HG03039 (cell line): Measurements from ENCODE around the gene PGLYRP2.
A peak's percentile ranks its signal among the peaks of the same experiment; 100 is the strongest.
"Not testable (repeated sequence)": the region's sequence is repeated elsewhere in the genome, so short reads cannot be mapped to it uniquely, and the experiment has no call there.

Experiments used
- ATAC-seq: cut with Tn5 transposase; IDR thresholded peaks from one replicate; pipeline ENCODE4 v1.9.1; 2021; ENCODE audit warnings: mild to moderate bottlenecking, moderate library complexity; ENCODE audit not compliant: unreplicated experiment

Gene PGLYRP2

DNA sequence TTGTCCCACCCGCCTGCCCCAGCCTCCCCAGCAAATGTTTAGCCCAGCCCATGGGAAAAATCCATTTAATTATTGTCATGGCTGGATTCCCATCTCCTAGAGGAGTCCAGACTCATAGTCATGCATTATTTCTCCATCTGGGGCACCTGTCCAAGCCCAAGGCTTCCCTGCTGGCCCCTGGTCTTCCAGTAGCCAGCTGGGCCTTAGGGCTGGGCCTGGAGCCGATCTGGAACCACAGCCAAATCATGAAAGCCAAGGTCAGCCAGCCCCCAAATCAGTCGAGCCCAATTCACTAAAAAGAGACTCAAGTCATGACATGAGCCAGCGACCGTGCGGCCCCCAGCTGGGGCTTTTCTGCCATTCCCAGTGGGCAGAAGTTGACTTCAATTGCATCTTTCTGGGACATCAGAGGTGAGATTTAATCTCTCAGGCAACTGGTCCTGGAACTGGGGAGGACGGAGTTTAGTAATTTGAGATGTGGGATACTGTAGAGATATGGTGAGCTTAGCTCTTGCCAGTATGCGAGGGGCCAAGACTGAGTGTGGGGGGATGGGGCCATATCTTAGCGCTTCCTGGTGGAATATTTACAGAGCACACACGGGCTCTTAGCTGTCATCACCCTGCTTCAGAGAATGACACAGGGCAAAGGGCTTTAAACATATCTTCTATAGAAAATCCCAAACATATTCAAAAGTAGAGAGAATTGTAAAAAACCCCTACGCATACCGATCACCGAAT lies 9.4 kb upstream of the PGLYRP2 start:
- ATAC-seq = no peak

DNA sequence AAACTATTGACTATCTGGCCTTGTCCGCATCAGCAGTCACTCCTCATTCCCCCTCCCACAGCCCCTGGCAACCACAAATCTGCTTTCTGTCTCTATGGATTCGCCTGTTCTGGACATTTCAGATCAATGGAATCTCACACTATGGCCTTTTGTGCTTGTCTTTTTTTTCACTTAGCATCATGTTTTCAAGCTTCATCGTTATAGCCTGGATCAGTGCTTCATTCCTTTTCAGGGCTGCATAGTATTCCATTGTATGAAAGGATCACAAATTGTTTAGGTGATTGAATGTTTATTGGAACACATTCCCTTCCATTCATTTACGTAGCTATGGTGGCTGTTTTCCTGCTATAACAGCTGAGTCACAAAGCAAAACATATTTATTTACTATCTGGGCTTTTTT lies 7.7 kb upstream of the PGLYRP2 start:
- ATAC-seq = no peak

DNA sequence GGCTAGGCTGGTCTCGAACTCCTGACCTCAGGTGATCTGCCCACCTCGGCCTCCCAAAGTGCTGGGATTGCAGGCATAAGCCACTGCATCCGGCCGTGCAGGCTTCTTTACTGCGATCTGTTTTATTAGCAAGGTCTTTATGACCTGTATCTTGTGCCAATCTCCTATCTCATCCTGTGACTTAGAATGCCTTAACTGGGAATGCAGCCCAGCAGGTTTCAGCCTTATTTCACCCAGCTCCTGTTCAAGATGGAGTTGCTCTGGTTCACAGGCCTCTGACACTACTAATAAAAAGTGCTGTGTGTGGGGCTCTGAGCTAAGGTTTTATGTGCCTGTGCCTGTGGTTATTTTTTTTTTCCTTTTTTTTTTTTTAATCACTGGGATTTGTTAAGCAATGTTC lies 6.5 kb upstream of the PGLYRP2 start:
- ATAC-seq = not testable (repeated sequence)

DNA sequence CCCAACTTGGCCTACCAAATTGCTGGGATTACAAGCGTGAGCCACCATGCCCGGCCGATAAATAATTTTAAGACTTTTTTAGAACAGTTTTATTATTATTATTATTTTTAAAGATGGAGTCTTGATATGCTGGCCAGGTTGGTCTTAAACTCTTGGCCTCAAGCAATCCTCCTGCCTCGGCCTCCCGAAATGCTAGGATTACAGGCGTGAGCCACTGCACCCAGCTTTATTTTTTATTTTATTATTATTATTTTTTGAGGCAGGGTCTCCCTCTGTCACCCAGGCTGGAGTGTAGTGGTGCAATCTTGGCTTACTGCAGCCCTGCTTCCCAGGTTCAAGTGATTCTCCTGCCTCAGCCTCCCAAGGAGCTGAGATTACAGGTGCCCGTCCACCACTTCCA lies 1.7 kb upstream of the PGLYRP2 start:
- ATAC-seq = not testable (repeated sequence)

DNA sequence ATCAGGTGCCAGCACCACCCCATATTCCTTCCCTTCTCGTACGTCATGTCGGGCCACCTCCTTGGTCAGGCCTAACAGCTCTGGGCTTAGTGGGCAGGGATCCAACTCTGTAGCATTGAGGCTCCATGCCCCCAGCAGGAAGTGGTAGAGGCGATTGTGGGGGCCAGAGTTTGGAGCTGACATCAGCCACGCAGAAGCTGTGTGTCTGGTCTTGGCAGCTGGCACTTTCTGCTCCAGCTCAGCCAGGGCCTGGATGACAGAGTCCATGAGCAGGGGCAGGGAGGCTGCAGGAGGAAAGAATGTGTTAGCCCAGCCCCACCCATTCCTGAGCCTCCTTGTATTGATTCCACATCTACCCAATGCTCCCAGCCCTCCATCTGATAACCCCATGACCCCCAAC lies 3.0 kb downstream of the PGLYRP2 start:
- ATAC-seq = no peak

DNA sequence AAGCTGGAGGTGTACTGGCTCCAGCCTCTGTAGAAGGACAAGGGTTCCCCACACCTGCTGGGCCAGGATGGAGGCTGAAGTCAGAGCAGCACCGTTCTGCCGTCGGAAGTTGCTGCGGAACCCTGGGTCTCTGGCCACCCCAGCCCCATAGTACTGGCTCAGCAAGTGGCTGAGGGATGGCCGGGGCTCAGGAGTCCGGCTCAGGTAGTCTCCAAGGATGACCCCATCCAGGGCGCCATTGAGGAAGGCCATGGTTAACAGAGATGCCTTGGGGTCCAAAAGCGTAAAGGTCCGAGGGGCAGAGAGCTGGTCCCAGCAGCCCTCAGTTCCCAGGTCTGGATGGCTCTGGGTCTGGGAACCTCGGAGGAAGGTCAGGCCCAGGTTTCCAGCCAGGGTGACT lies 3.7 kb downstream of the PGLYRP2 start:
- ATAC-seq = no peak

DNA sequence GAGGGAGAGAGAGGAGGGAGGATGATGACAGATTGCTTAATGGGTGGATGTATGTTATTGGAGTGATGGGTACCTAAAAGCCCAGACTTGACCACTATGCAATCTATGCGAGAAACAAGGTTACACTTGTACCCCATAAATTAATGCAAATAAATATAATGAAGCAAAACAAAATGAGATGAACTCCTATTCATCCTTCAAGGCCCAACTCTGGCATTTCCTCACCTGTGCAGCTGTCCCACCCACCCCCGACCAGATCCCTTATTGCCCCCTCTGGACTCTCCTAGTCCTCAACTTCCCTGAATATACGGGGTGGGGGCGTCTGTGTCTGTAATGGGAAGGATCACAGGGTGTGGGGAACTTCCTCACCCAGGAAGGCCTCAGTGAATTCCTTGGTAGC lies 4.1 kb downstream of the PGLYRP2 start:
- ATAC-seq = no peak

DNA sequence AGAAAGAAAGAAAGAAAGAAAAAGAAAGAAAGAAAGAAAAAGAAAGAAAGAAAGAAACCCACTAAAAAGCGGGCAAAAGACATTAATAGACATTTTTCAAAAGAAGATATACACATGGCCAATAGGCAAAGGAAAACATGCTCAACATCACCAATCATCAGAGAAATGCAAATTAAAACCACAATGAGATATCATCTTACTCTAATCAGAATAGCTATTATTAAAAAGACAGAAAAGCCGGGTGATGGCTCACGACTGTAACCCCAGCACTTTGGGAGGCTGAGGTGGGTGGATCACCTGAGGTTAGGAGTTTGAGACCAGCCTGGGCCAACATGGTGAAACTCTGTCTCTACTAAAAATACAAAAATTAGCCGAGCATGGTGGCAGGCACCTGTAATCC lies 5.5 kb downstream of the PGLYRP2 start:
- not testable (repeated sequence) for ATAC-seq

DNA sequence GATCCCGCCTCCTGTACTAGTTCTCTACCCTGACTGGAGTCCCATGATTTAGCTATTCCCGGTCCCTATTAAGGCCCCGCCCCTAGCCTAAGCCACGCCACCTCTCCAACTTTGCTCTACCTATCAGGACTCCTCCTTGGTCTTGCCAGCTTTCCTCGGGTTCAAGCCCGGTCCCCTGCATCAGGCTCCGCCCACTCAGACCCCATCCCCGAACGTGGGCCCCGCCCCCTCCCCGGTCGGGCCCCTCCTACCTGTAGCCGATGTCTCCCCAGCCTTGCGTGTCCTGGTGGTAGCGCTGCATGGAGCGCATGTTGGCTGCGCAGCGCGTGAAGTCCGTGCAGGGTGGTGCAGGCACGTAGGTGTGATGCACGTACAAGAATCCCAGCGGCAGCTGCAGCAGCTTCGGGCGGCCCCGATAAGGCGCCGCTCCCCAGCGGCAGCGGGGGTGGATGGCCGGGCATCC lies 7.6 kb downstream of the PGLYRP2 start:
- no peak for ATAC-seq

DNA sequence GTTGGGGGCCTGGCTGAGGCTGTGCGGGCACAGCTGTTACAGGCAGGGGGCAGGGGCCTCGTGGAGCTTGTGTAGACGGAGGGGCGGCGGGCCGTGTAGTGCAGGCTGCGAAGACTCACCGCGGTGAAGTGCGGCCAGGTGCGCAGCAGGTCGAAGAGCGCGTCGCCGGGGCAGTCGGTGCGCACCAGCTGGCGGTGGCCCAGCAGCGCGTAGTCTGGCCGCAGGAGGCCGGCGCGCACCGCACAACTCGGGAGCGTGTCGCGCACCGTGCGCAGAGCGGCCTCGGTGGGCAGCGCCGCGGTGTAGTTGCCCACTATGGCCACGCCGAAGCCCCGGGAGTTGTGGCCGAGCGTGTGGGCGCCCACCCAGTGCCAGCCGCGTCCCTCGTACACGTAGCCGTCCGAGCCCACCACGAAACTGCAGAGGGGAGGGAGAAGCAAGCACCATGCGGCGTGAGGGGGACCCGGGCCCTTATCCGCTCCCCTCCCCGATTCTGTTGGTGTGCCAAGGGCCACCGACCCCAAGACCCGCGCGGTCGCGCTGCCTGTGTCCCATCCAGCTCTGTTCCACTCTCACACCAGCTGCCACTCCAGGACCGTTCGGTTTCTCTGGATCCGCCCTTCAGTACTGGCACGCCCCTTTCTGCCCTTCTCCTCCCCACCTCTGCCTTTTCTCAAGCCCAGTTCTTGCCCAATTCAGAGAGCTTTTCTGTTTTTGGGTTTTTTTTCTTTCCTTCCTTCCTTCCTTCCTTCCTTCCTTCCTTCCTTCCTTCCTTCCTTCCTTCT lies 9.6 kb downstream of the PGLYRP2 start:
- ATAC-seq = no peak

DNA sequence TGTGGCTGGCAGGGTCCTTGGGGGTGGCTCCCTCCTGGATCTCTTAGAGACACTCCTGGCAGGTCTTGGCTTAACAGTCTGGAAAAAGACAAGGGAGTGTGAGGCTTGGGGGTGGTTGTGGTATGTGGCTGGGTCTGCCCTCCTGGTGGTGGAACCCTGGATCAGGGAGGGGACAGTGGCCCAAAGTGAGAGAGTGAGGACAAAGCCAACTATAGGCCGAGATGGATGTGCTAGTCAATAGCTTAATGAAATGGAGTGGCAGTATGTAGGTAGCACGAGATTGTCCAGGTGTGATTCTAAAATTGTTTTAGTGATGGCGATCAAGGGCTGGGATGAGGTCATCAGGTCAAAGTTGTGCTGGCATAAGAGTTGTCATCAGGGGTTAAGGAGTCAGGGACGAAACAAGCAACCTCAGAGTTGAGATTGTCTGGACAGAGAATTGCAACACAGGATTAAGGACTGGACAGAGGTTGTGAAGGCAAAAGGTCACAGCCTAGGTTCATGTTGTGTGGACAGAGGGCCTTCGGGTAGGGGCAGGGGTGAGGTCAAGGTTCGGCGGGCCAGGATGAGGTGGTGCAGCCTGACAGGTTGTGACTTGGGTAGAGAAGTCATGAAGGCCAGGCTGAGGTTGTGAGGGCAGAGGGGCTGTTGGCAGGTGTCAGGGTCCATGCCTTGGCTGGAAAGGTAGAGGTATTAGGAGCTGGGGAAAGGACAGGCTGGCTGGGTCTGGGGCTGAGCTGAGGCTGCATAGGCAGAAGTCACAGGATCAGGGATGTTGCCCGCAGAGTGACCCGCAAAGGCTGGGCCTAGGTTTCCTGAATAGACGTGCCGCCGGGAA lies 10.4 kb downstream of the PGLYRP2 start:
- no peak for ATAC-seq

DNA sequence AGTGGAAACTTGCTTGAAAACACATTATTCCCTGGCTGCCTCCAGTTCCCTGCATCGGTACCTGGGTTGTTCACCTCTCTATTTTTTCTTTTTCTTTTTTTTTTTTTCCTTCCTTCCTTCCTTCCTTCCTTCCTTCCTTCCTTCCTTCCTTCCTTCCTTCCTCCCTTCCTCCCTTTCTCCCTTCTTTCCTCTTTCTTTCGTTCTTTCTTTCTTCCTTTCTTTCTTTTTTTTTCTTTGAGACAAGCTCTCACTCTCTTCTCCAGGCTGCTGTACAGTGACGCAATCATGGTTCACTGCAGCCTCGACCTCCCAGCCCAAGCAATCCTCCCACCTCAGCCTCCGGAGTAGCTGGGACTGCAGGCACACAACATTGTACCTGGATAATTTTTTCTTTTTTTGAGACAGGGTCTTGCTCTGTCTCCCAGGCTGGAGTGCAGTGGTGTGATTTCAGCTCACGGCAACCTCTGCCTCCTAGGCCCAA lies 11.5 kb downstream of the PGLYRP2 start:
- no peak for ATAC-seq

DNA sequence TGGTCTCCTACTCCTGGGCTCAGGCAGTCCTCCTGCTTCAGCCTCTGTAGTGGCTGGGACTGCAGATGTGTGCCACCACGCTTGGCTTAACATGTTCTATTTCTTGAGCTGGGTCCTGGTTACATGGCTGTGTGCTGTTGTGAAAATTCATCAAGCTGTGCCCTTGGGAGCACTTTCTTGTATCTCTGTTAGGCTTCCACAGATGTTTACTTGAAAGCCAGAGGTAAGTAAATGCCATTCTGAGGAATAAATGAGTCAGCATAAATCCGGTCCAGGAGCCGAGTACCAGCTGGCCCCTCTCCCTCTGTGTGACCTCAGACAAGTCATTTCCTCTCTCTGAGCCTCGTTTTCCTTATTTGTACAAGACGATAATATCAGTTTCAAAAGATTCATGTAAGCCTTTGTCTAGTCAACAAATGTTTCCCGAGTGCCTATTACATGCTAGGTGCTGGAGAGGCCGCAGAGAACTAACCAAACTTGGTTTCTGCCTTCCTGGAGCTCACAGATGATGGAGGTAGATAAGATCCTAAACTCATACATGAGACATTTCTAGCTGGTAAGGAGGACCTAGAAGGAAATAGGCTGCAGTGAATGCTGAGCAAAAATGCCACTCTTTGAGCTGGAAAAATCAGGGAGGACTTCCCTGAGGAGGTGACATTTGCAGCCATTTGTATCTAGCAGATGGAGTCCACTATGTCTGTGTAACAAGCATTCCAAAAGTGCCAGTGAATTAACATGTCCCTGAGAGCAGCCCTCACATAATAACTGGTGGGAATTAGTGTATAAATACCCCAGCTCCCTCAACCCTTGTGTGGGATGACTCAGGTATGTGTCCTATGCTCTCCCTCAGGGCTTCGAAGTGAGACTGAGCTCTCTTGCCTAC lies 12.2 kb downstream of the PGLYRP2 start:
- no peak for ATAC-seq

DNA sequence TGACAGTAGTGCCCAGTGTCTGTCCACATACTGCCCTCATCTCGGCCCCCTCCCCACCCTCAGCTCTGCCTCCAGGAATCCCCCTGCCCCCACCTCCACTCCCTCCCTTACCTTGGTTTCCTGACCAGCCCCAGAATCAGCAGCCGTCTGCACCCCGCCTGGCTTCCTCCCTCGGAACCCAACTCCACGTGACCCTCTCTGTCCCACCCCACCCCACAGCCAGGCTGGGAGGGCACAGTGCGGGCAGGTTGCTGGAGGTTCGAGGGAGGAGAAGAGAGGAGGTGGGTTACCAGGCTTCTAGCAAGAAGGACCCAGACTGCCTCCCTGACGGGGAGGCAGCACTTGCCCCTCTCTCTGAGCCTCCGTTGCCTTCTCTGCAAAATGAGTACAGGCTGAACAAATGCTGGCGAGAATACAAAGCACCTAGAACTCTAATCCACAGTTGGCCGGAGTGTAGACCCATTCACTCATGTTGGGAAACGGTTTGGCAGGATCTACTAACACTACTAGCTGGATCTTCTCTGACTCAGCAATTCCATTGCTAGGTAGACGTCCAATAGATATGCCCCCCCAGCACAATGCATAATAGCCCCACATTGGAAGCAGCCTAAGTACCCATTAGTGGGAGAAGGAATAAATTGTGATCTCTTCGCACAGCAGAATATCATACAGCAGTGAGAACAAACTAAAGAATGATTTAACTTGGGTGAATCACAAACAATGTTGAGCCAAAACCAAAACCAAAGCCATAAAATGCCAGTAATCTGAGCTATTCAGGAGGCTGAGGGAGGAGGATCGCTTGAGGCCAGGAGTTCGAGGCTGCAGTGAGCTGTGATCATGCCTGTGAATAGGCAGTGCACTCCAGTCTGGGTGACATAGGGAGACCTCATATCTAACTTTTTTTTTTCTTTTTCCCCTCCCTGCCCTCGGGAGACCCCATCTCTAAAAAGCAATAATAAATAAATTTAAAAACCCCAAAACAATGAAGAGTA lies 14.6 kb downstream of the PGLYRP2 start, which contains the start of gene RASAL3:
RASAL3 (minus strand) TSS at position 151 of the 992 bp plus-strand sequence. CDS start 186 bp downstream, outside the sequence.
- peak; percentile 37 for ATAC-seq

DNA sequence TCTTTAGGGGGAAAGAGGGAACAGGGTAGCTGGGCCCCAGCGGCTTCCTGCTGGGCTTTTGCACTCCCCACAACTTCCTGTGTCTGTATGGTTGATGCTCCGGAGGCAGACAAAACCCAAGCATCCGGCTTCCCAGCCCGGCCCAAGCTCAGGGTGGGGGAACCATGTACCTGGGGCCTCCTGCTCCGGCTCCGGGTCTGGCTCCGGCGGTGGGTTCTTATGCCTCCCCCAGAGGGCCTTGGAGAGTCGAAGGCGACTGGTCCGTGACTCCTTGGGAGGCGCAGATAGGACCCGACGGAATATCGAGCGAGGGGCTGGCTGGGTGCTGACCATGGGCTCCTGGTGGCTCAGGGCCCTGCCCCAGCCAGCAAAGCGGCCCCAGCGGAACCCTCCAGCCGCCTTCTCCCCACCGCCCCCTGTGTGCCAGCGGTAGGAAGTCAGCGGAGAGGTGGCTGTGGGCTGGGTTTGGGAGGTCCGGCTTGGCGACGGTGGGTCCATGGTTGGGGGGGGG lies 15.4 kb downstream of the PGLYRP2 start:
- ATAC-seq = peak; percentile 37

DNA sequence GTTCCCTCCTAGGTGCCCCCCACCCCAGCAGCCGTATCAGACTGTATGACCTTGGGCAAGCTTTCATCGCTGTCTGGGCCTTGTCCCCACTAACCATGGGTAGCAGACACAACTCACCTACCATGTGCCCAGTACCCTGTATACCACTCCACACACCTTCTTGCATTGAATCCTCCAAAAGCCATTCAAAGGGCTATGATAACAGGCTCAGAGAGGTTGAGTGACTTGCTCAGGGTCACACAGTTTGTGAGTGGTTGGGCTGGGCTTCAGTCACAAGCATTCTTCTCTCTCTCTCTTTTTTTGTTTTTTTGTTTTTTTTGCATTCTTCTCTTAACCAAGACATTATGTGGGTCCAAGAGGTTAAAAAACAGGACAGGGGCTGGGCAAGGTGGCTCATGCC lies 17.6 kb downstream of the PGLYRP2 start:
- ATAC-seq = no peak

DNA sequence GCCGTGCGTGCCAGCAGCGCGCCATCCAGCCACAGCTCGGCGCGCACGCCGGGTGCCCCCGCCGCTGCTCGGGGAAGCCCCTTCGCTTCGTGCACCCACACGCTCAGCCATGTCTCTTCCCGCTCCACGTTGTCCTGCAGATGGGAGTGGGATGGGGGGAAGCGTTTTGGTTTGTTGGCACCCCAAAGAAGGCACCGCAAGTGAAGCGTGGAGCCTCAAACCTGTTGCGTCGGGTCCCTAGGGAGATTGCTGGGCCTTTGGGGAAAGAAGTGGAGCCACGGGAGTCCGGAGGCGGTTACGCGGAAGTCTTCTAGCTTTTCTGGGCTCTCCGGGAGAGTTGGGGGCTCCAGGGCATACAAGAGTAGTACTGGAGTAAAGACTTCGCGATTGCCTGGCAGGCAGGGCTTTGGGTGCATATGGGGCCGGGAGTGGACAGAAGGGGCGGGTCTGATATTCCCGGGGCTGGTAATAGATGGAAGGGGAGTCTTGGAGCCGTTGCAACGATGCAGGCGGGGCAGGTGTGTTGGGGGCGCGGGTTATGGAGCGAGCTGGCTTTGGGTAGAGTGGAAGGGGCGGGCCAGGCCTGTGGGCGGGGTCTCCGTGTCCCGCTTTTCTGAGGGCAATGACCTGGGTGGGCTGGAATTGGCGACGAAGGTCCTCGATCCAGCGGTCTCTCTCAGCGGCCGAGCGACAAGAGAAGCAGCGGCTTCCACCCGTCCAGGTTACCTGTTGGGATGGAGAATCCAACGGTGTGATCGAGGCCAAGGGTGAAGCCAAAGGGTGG lies 21.4 kb downstream of the PGLYRP2 start:
- no peak for ATAC-seq
